Endothelial cell of umbilical vein (primary cell): ENCODE results near the gene THSD4. TPM values are rescaled to one million over a fixed set of nuclear protein-coding genes. Genes with fewer than 3 reads are reported as not detected.

Source experiments
- BruUV-seq: library from RNA; stranded (reverse); fragments of 400-500 nt; replicated peaks from 2 replicates; lab custom pipeline; 2021; lab: Mats Ljungman, UMichigan
- CTCF ChIA-PET: fragments of 300-600, 350-600 bp; sonication (Branson Sonifier 250); formaldehyde crosslinking; loops from one replicate; lab custom pipeline; 2021; ENCODE audit warnings: antibody characterized with exemption, inconsistent platforms; lab: Charles Lee
- POLR2A ChIA-PET: fragments of 300-600, 350-600 bp; sonication (Branson Sonifier 250); formaldehyde crosslinking; loops from one replicate; lab custom pipeline; 2021; ENCODE audit warnings: antibody characterized with exemption, inconsistent platforms; lab: Charles Lee
- DNase-seq: peaks from one replicate; pipeline ENCODE4 v3.0.0-alpha.2; 2011; ENCODE audit warnings: low read depth, low spot score
- FAIRE-seq: peaks from 2 replicates; lab custom pipeline; 2011; peaks lifted over from hg19 to GRCh38; lab: Jason Lieb, UNC
- H2AFZ ChIP-seq: 2 replicates; pipeline ENCODE4 v1.6.0; 2012; ENCODE audit warnings: low read depth, low read length, control low read depth, inconsistent platforms
- H3K27ac ChIP-seq: 2 replicates; pipeline ENCODE4 v1.5.1; 2011; ENCODE audit warnings: low read depth, mild to moderate bottlenecking, control low read depth, low read length, moderate library complexity; ENCODE audit not compliant: insufficient read depth
- H3K27me3 ChIP-seq, 2 experiments: 2 replicates each; pipeline versions ENCODE4 v1.6.0 to v1.6.1; 2011; ENCODE audit warnings: low read length in 2 of 2, mixed read lengths in 1 of 2; ENCODE audit not compliant: control insufficient read depth in 2 of 2, insufficient read depth in 2 of 2
- H3K36me3 ChIP-seq, 2 experiments: 2 replicates in 1 of 2; 3 replicates in 1 of 2; pipeline ENCODE4 v1.5.1; 2011; ENCODE audit warnings: low read length in 2 of 2, mild to moderate bottlenecking in 1 of 2, moderate library complexity in 1 of 2; ENCODE audit not compliant: control insufficient read depth in 2 of 2, insufficient read depth in 2 of 2; ENCODE audit errors: extremely low read depth in 1 of 2
- H3K4me1 ChIP-seq: 3 replicates; pipeline ENCODE4 v1.5.1; 2011; ENCODE audit warnings: mild to moderate bottlenecking, low read length; ENCODE audit not compliant: control insufficient read depth, insufficient read depth; ENCODE audit errors: extremely low read depth
- H3K4me2 ChIP-seq: 2 replicates; pipeline ENCODE4 v1.6.1; 2011; ENCODE audit warnings: low read length, control low read depth, mixed read lengths; ENCODE audit not compliant: insufficient read depth
- H3K4me3 ChIP-seq, 3 experiments: fragments of 200-600 bp in 1 of 3; sonication (generic), shearing (Covaris generic) in 1 of 3; replicated peaks in 1 of 3; 2 replicates each; pipeline ENCODE4 v1.5.1; 2011 to 2016; ENCODE audit warnings: control low read depth in 3 of 3, low read length in 3 of 3, mild to moderate bottlenecking in 2 of 3, inconsistent platforms in 1 of 3, low read depth in 1 of 3, moderate library complexity in 1 of 3; ENCODE audit not compliant: insufficient read depth in 1 of 3
- H3K79me2 ChIP-seq: 2 replicates; pipeline ENCODE4 v1.6.0; 2012; ENCODE audit warnings: low read length, inconsistent platforms; ENCODE audit not compliant: control insufficient read depth, insufficient read depth
- H3K9ac ChIP-seq: replicated peaks from 2 replicates; pipeline ENCODE3; 2011; ENCODE audit warnings: low read length, control low read depth; ENCODE audit not compliant: insufficient read depth; ENCODE audit errors: extremely low read depth
- H3K9me1 ChIP-seq: replicated peaks from 3 replicates; pipeline ENCODE4 v1.6.0; 2011; ENCODE audit warnings: mild to moderate bottlenecking, low read length; ENCODE audit not compliant: control insufficient read depth, insufficient read depth; ENCODE audit errors: extremely low read depth
- H3K9me3 ChIP-seq: replicated peaks from 2 replicates; pipeline ENCODE4 v1.5.1; 2012; ENCODE audit warnings: low read length, inconsistent platforms; ENCODE audit not compliant: control insufficient read depth, insufficient read depth
- H4K20me1 ChIP-seq: replicated peaks from 2 replicates; pipeline ENCODE3; 2011; ENCODE audit warnings: mild to moderate bottlenecking, low read length; ENCODE audit not compliant: control insufficient read depth, insufficient read depth; ENCODE audit errors: extremely low read depth
- EZH2 ChIP-seq: IDR thresholded peaks from 2 replicates; pipeline ENCODE4 v1.6.1; 2012; ENCODE audit warnings: borderline replicate concordance, low read depth, mild to moderate bottlenecking, moderate library complexity, low read length, inconsistent platforms; ENCODE audit not compliant: severe bottlenecking
- FOS ChIP-seq: IDR thresholded peaks from 2 replicates; pipeline ENCODE4 v1.6.1; 2011; ENCODE audit warnings: mild to moderate bottlenecking, low read length, moderate library complexity, borderline replicate concordance; ENCODE audit not compliant: insufficient read depth
- GATA2 ChIP-seq: IDR thresholded peaks from 2 replicates; pipeline ENCODE4 v1.7.0; 2011; ENCODE audit warnings: low read depth, mild to moderate bottlenecking, moderate library complexity, mixed read lengths, low read length; ENCODE audit not compliant: insufficient read length, insufficient read depth
- JUN ChIP-seq: IDR thresholded peaks from 2 replicates; pipeline ENCODE4 v1.6.1; 2011; ENCODE audit warnings: borderline replicate concordance, low read depth; ENCODE audit not compliant: insufficient read length, insufficient read depth
- MAX ChIP-seq: IDR thresholded peaks from 2 replicates; pipeline ENCODE4 v1.6.1; 2011; ENCODE audit not compliant: insufficient read depth, insufficient read length
- MYC ChIP-seq: IDR thresholded peaks from one replicate; pipeline ENCODE4 v1.6.1; 2011; ENCODE audit warnings: mild to moderate bottlenecking, low read depth, low read length
- POLR2A ChIP-seq: IDR thresholded peaks from 2 replicates; pipeline ENCODE4 v1.6.1; 2012; ENCODE audit warnings: low read depth, mild to moderate bottlenecking, control low read depth, low read length
- POLR2AphosphoS5 ChIP-seq: IDR thresholded peaks from 2 replicates; pipeline ENCODE4 v1.6.1; 2012; ENCODE audit warnings: low read depth, mild to moderate bottlenecking, control low read depth, low read length, moderate library complexity; ENCODE audit not compliant: insufficient read depth
- dilution Hi-C: fragments of 300-500 bp; cut with MboI; formaldehyde crosslinking; loops from one replicate; pipeline ENCODE4 v1.15.0; 2019; ENCODE audit warnings: low sequenced_read_pairs; ENCODE audit not compliant: extremely low pct_ligation_motif_present
- intact Hi-C: fragments of 100-400 bp; cut with micrococcal nuclease; formaldehyde crosslinking; loops from one replicate; pipeline ENCODE4 v1.10.0; 2022
- polyA plus RNA-seq, 4 experiments: library from polyadenylated mRNA; depleted of rRNA in 3 of 4; stranded (reverse) in 3 of 4; unstranded in 1 of 4; fragments of >200 nt; gene quantifications; 2 replicates each; pipeline versions ENCODE4 v1.2.1 to v1.2.3, GENCODE V29; 2011 to 2012; ENCODE audit warnings: missing spikeins in 1 of 4
- total RNA-seq: library from RNA; stranded (reverse); gene quantifications from 2 replicates; pipeline ENCODE4 v1.2.3, GENCODE V29; 2021
- TF ChIP-seq, protein P1 (sequence below), 2 donors: IDR thresholded peaks; 1 replicate in 1 of 2; 2 replicates in 1 of 2; pipeline ENCODE4 v1.5.1; 2011; ENCODE audit warnings: low read length in 2 of 2, mild to moderate bottlenecking in 2 of 2, moderate library complexity in 2 of 2, control low read depth in 1 of 2, inconsistent platforms in 1 of 2, low read depth in 1 of 2; ENCODE audit not compliant: insufficient read depth in 1 of 2; ENCODE audit errors: extremely low read depth in 1 of 2

Gene THSD4
- total and polyA plus RNA-seq, 2 donors (not counting 3 experiments of a cell fraction or from before 2014, with no cell fraction given): 9.9 to 25.4 TPM

DNA sequence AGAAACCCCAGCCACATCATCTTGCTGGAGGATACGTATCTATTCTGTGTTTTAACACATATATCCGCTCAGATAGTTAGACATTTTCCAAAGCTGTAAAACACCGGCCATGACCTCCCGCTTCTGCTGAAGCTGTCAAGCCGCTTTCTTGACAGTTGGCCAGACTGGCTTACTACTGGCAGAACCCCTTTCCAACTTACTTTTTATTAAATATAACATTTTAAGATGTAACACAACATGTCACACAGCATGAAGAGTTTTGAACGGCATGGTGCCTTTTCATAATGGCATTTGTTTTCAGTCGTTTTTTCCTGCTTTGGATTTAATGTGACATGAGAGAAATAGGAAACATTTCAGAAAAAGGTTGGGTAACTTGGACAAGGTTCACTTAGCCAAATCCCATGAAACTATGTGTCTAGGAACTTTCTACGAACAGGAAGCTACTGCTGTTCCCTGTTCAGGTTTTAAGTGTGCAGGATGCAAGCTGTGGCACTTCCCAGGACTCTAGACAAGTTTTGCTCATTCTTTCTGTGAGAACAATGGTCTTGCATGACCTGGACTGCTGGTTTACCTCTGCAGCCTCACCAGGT, 281.4 kb downstream of the THSD4 start:
- Histone ChIP-seq H2AFZ (no peak overlapping the region), H3K9me3 (no peaks in the 10 kb centered on the region), H3K9ac (no peak overlapping the region), H3K27ac (no peak overlapping the region), H3K9me1 (no peaks in the 10 kb centered on the region), H3K36me3 (no peaks in the 10 kb centered on the region), H3K79me2 (no peaks in the 10 kb centered on the region), H3K27me3 (no peaks in the 10 kb centered on the region), H3K4me2 (no peak overlapping the region), H4K20me1 (no peaks in the 10 kb centered on the region), H3K4me1 (no peaks in the 10 kb centered on the region), H3K4me3 (no peak overlapping the region)
- intact Hi-C loops (no loop called here), dilution Hi-C loops (no loop called here)
- FAIRE-seq: no peak
- no peak for TF ChIP-seq FOS
- no peak for TF ChIP-seq JUN
- no peak for TF ChIP-seq MAX
- no peak for TF ChIP-seq POLR2AphosphoS5
- TF ChIP-seq EZH2: no peak
- TF ChIP-seq, protein P1, sequence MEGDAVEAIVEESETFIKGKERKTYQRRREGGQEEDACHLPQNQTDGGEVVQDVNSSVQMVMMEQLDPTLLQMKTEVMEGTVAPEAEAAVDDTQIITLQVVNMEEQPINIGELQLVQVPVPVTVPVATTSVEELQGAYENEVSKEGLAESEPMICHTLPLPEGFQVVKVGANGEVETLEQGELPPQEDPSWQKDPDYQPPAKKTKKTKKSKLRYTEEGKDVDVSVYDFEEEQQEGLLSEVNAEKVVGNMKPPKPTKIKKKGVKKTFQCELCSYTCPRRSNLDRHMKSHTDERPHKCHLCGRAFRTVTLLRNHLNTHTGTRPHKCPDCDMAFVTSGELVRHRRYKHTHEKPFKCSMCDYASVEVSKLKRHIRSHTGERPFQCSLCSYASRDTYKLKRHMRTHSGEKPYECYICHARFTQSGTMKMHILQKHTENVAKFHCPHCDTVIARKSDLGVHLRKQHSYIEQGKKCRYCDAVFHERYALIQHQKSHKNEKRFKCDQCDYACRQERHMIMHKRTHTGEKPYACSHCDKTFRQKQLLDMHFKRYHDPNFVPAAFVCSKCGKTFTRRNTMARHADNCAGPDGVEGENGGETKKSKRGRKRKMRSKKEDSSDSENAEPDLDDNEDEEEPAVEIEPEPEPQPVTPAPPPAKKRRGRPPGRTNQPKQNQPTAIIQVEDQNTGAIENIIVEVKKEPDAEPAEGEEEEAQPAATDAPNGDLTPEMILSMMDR (IDR thresholded peaks at IDR 0.05; ENCODE audit: extremely low read depth in 1 of 2, insufficient read depth in 1 of 2, low read depth in 1 of 2, low read length in 2 of 2): no peak
- TF ChIP-seq MYC: no peak
- no peak for TF ChIP-seq POLR2A
- TF ChIP-seq GATA2: no peak
- DNase-seq: no peak
- CTCF ChIA-PET: interaction anchor here (1.0 kb wide), 1 partner anchor 97 kb away, joined by 3 read pairs; no protein-coding TSS in a partner anchor
- POLR2A ChIA-PET: no interaction called here
- BruUV-seq: no TSS peak
